ENCODE results near the gene AGL. TPM values are rescaled to one million over a fixed set of nuclear protein-coding genes. Genes with fewer than 3 reads are reported as not detected.

The AGL gene
- total RNA-seq, 2 experiments from 2014 or later: 12.2 to 20.6 TPM

DNA sequence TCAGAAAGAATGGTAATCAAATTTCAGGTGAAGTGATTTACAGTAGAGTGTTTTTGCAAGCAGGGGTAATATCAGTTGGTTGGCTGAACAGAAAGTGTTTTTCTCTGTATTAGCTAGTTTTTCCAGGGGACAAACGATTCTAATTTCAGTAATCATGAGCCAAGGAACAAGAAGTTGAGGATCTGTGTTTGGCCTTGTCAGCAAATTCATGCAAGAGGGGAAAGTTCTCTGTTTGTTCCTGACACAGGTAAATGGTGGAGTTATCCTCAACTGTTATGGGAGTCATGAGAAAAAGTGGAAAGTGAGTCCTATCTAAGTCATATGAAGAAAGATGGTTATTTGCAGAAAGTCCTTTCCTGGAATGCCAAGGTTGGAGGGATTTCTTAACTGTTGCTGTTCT lies 95.0 kb downstream of the AGL start:
- no peak overlapping the region for H2AFZ ChIP-seq (ENCODE audit: low read length)
- no peak for DNase-seq (ENCODE audit: low spot score)
- H3K9me3 ChIP-seq (ENCODE audit: low read length): no peaks in the 10 kb centered on the region
- no peaks in the 10 kb centered on the region for H3K4me1 ChIP-seq (ENCODE audit: insufficient read depth, low read length, poor library complexity, severe bottlenecking)
- no peak overlapping the region for H3K4me2 ChIP-seq (ENCODE audit: low read length)
- H3K79me2 ChIP-seq (ENCODE audit: insufficient read depth, low read depth, low read length): no peaks in the 10 kb centered on the region
- H3K36me3 ChIP-seq (ENCODE audit: insufficient read depth, low read length): no peaks in the 10 kb centered on the region
- intact Hi-C loops (cut with micrococcal nuclease; ENCODE audit: unreplicated experiment): no loop called here
- ChIA-PET CTCF (ENCODE audit: unreplicated experiment) (no interaction called here), POLR2A (no interaction called here)
- H3K27ac ChIP-seq (ENCODE audit: low read depth, low read length, poor library complexity, severe bottlenecking): no peak overlapping the region
- H4K20me1 ChIP-seq (ENCODE audit: insufficient read depth, low read length): no peaks in the 10 kb centered on the region
- TF ChIP-seq EZH2phosphoT487 (IDR thresholded peaks at IDR 0.05; ENCODE audit: borderline replicate concordance, low read depth, low read length): no peak
- TF ChIP-seq, protein P1, sequence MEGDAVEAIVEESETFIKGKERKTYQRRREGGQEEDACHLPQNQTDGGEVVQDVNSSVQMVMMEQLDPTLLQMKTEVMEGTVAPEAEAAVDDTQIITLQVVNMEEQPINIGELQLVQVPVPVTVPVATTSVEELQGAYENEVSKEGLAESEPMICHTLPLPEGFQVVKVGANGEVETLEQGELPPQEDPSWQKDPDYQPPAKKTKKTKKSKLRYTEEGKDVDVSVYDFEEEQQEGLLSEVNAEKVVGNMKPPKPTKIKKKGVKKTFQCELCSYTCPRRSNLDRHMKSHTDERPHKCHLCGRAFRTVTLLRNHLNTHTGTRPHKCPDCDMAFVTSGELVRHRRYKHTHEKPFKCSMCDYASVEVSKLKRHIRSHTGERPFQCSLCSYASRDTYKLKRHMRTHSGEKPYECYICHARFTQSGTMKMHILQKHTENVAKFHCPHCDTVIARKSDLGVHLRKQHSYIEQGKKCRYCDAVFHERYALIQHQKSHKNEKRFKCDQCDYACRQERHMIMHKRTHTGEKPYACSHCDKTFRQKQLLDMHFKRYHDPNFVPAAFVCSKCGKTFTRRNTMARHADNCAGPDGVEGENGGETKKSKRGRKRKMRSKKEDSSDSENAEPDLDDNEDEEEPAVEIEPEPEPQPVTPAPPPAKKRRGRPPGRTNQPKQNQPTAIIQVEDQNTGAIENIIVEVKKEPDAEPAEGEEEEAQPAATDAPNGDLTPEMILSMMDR (conservative IDR thresholded peaks at IDR 0.05; ENCODE audit: low read length): no peak
- H3K4me3 ChIP-seq (ENCODE audit: low read depth, low read length, poor library complexity, severe bottlenecking): no peak overlapping the region
- no TSS peak for BruUV-seq (replicated peaks)
- no peaks in the 10 kb centered on the region for H3K9me2 ChIP-seq (ENCODE audit: insufficient read depth, low read length)

DNA sequence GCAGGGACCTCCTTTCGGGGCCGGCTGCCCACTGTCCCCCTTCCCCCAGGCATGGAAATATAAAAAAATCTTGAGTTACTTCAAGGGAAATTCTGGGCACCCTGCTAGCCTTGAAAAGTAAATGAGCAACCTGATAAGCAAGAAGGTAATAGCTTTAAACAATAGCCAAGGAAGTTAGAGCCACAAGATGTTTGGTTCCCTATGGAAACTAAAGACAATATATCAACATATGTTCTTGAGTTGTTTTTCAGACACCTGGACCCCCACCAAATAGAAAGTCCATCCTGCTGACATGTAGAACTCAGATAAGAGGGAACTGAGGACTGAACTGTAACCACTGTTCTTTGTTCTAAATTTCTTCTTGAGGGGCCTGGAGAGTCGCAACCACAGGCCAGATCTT lies 100.3 kb downstream of the AGL start:
- ChIA-PET CTCF (ENCODE audit: unreplicated experiment) (no interaction called here), POLR2A (interaction anchor here (0.7 kb wide), 3 partner anchors 10 to 203 kb away, joined by 3 to 4 read pairs (median 3); no protein-coding TSS in a partner anchor)

DNA sequence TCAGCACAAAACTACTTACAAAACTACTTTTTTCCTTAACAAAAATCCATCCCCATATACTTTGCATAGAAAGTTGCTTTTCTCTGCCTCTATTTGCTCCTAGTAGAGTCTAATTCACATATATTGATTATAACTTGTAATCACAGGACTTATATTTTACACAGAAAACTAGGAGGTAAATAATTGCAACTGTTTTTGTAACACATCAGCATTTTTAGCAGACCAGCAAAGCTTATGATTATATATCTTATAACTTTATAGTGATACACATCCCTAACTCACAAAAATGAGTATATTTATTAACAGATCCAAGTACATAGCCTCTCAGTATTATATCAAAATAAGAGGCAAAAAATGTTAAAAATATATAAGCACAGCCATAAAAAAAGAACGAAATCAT lies 102.4 kb downstream of the AGL start:
- BruUV-seq (replicated peaks): no TSS peak
- Histone ChIP-seq H3K4me3 (ENCODE audit: low read depth, low read length, poor library complexity, severe bottlenecking) (no peak overlapping the region), H3K4me1 (ENCODE audit: insufficient read depth, low read length, poor library complexity, severe bottlenecking) (no peaks in the 10 kb centered on the region), H4K20me1 (ENCODE audit: insufficient read depth, low read length) (no peaks in the 10 kb centered on the region), H3K9me2 (ENCODE audit: insufficient read depth, low read length) (no peaks in the 10 kb centered on the region), H3K79me2 (ENCODE audit: insufficient read depth, low read depth, low read length) (no peaks in the 10 kb centered on the region), H3K27ac (ENCODE audit: low read depth, low read length, poor library complexity, severe bottlenecking) (no peak overlapping the region), H3K9me3 (ENCODE audit: low read length) (no peaks in the 10 kb centered on the region), H3K36me3 (ENCODE audit: insufficient read depth, low read length) (no peaks in the 10 kb centered on the region), H3K4me2 (ENCODE audit: low read length) (no peak overlapping the region), H2AFZ (ENCODE audit: low read length) (no peak overlapping the region)
- intact Hi-C loops (cut with micrococcal nuclease; ENCODE audit: unreplicated experiment): no loop called here
- TF ChIP-seq, protein P1 (conservative IDR thresholded peaks at IDR 0.05; ENCODE audit: low read length): no peak
- TF ChIP-seq EZH2phosphoT487 (IDR thresholded peaks at IDR 0.05; ENCODE audit: borderline replicate concordance, low read depth, low read length): no peak
- DNase-seq (ENCODE audit: low spot score): no peak
- ChIA-PET CTCF (ENCODE audit: unreplicated experiment) (no interaction called here), POLR2A (interaction anchor here (1.7 kb wide), 1 partner anchor 66 kb away, joined by 3 read pairs; no protein-coding TSS in a partner anchor)

More for the DNA sequence above, 100.3 kb downstream of the AGL start:
- no peaks in the 10 kb centered on the region for H3K9me2 ChIP-seq (ENCODE audit: insufficient read depth, low read length)
- H2AFZ ChIP-seq (ENCODE audit: low read length): no peak overlapping the region
- no peak overlapping the region for H3K4me3 ChIP-seq (ENCODE audit: low read depth, low read length, poor library complexity, severe bottlenecking)
- no peaks in the 10 kb centered on the region for H3K4me1 ChIP-seq (ENCODE audit: insufficient read depth, low read length, poor library complexity, severe bottlenecking)
- no peaks in the 10 kb centered on the region for H3K9me3 ChIP-seq (ENCODE audit: low read length)
- intact Hi-C loops (cut with micrococcal nuclease; ENCODE audit: unreplicated experiment): no loop called here
- no peaks in the 10 kb centered on the region for H3K79me2 ChIP-seq (ENCODE audit: insufficient read depth, low read depth, low read length)
- BruUV-seq (replicated peaks): no TSS peak
- no peaks in the 10 kb centered on the region for H3K36me3 ChIP-seq (ENCODE audit: insufficient read depth, low read length)
- TF ChIP-seq, protein P1 (conservative IDR thresholded peaks at IDR 0.05; ENCODE audit: low read length): no peak
- TF ChIP-seq EZH2phosphoT487 (IDR thresholded peaks at IDR 0.05; ENCODE audit: borderline replicate concordance, low read depth, low read length): no peak
- no peak overlapping the region for H3K4me2 ChIP-seq (ENCODE audit: low read length)
- DNase-seq (ENCODE audit: low spot score): no peak
- H4K20me1 ChIP-seq (ENCODE audit: insufficient read depth, low read length): no peaks in the 10 kb centered on the region
- H3K27ac ChIP-seq (ENCODE audit: low read depth, low read length, poor library complexity, severe bottlenecking): no peak overlapping the region

Measured in OCI-LY7 (cell line).